ENCODE measurements around the gene CRCP.

DNA sequence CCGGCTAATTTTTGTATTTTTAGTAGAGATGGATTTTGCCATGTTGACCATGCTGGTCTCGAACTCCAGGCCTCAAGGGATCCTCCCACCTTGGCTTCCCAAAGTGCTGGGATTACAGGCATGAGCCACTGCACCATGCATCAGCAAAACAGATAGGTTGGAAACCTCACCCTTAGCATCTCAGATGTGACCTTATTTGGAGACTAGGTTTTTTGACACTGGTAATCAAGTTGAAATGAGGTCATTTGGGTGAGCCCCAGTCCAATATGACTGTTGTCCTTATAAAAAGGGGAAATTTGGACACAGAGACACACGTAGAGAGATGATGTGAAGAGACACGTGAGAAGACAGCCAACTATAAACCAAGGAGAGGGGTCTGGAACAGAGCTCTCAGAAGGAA is 48.0 kb downstream of the CRCP start:
- TF ChIP-seq, protein P1, sequence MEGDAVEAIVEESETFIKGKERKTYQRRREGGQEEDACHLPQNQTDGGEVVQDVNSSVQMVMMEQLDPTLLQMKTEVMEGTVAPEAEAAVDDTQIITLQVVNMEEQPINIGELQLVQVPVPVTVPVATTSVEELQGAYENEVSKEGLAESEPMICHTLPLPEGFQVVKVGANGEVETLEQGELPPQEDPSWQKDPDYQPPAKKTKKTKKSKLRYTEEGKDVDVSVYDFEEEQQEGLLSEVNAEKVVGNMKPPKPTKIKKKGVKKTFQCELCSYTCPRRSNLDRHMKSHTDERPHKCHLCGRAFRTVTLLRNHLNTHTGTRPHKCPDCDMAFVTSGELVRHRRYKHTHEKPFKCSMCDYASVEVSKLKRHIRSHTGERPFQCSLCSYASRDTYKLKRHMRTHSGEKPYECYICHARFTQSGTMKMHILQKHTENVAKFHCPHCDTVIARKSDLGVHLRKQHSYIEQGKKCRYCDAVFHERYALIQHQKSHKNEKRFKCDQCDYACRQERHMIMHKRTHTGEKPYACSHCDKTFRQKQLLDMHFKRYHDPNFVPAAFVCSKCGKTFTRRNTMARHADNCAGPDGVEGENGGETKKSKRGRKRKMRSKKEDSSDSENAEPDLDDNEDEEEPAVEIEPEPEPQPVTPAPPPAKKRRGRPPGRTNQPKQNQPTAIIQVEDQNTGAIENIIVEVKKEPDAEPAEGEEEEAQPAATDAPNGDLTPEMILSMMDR (IDR thresholded peaks at IDR 0.05; ENCODE audit: insufficient read depth, low read depth, low read length), result no peak
- TF ChIP-seq EZH2 (IDR thresholded peaks at IDR 0.05; ENCODE audit: insufficient read depth, low read length), result no peak

Measured in astrocyte (in vitro differentiated cells and primary cell).